Esophagus squamous epithelium (tissue), 4 donors: ENCODE data around the gene CELF4.

Source experiments
- CTCF ChIP-seq, 6 experiments: fragments of 450-650 bp in 4 of 6; fragments of 200-600 bp in 2 of 6; sonication (generic) in 2 of 6; IDR thresholded peaks; one replicate each; pipeline ENCODE4 v1.5.1; 2016 to 2019; ENCODE audit warnings: antibody characterized with exemption in 6 of 6, mild to moderate bottlenecking in 4 of 6, moderate library complexity in 4 of 6
- POLR2A ChIP-seq, 4 donors: fragments of 450-650 bp; IDR thresholded peaks; one replicate each; pipeline ENCODE4 v1.6.1; 2017; ENCODE audit warnings: antibody characterized with exemption in 4 of 4, mild to moderate bottlenecking in 4 of 4, moderate library complexity in 3 of 4

- no peak for TF ChIP-seq POLR2A (IDR thresholded peaks at IDR 0.05)
- TF ChIP-seq CTCF (IDR thresholded peaks at IDR 0.05) = no peak
These were observed 270.6 kb downstream of the CELF4 start for GRCh38 chr18:37294951-37295350.
